Activated B cell treated with CpG ODN at 0.5 μM for 24 hours (primary cell): ENCODE data around the gene RAB4A. TPM values are rescaled to one million over a fixed set of nuclear protein-coding genes. Genes with fewer than 3 reads are reported as not detected.

Experiments used
- ATAC-seq: fragments of 200-7000 bp; cut with Tn5 transposase; one replicate; pipeline ENCODE4 v1.10.0; 2021; ENCODE audit warnings: low read depth, mild to moderate bottlenecking, moderate library complexity
- CTCF ChIA-PET: fragments of 350-600 bp; sonication (Branson Sonifier 250); formaldehyde crosslinking; loops from one replicate; lab custom pipeline; 2021; ENCODE audit warnings: antibody characterized with exemption; lab: Charles Lee
- POLR2A ChIA-PET: fragments of 350-600 bp; sonication (Branson Sonifier 250); formaldehyde crosslinking; loops from one replicate; lab custom pipeline; 2021; ENCODE audit warnings: antibody characterized with exemption; lab: Charles Lee
- DNase-seq: peaks from one replicate; pipeline ENCODE4 v3.0.0; 2022
- H3K27ac Mint-ChIP-seq: one replicate; pipeline ENCODE4 v1.8.0; 2020; ENCODE audit warnings: mixed read lengths
- H3K27me3 Mint-ChIP-seq: one replicate; pipeline ENCODE4 v1.8.0; 2021; ENCODE audit warnings: mixed read lengths
- H3K36me3 Mint-ChIP-seq: one replicate; pipeline ENCODE4 v1.8.0; 2021; ENCODE audit warnings: low read depth, mixed read lengths
- H3K4me1 Mint-ChIP-seq: one replicate; pipeline ENCODE4 v1.8.0; 2021; ENCODE audit warnings: mixed read lengths
- H3K4me3 Mint-ChIP-seq: one replicate; pipeline ENCODE4 v1.8.0; 2020; ENCODE audit warnings: mild to moderate bottlenecking, mixed read lengths
- H3K9me3 Mint-ChIP-seq: one replicate; pipeline ENCODE4 v1.8.0; 2020; ENCODE audit warnings: mixed read lengths
- CTCF ChIP-seq: fragments of 200-600 bp; IDR thresholded peaks from one replicate; pipeline ENCODE4 v1.8.0; 2022; ENCODE audit warnings: antibody characterized with exemption, mild to moderate bottlenecking
- intact Hi-C: fragments of 100-400 bp; cut with micrococcal nuclease; formaldehyde crosslinking; loops from one replicate; pipeline ENCODE4 v1.15.1; 2024
- total RNA-seq: library from RNA; stranded (reverse); gene quantifications from 2 replicates; pipeline ENCODE4 v1.2.3, GENCODE V29; 2022

RAB4A gene
- total RNA-seq, 1 donor from 2014 or later = 42.3 TPM

- Mint-ChIP-seq H3K27ac (no peak overlapping the region), H3K4me1 (peaks cover 30% of the 10 kb centered on the region), H3K36me3 (peaks cover 22% of the 10 kb centered on the region), H3K27me3 (no peaks in the 10 kb centered on the region), H3K4me3 (no peak overlapping the region), H3K9me3 (peaks cover 2% of the 10 kb centered on the region)
- intact Hi-C loops = no loop called here
- POLR2A ChIA-PET = interaction anchor here (0.5 kb wide), 1 partner anchor 1490 kb away, joined by 3 read pairs; no protein-coding TSS in a partner anchor
- no peak for TF ChIP-seq CTCF
- no peak for ATAC-seq
- DNase-seq = no peak
- CTCF ChIA-PET = no interaction called here
Measured at GRCh38 chr1:229280037-229280828, 9.3 kb downstream of the RAB4A start.

GRCh38 chr1:229280921-229281320 is 10.0 kb downstream of the RAB4A start:
- no peak for TF ChIP-seq CTCF
- Mint-ChIP-seq H3K27me3 (no peaks in the 10 kb centered on the region), H3K36me3 (peaks cover 22% of the 10 kb centered on the region), H3K4me1 (peaks cover 31% of the 10 kb centered on the region), H3K9me3 (peaks cover 2% of the 10 kb centered on the region), H3K27ac (no peak overlapping the region), H3K4me3 (no peak overlapping the region)
- CTCF ChIA-PET = no interaction called here
- DNase-seq = no peak
- no peak for ATAC-seq
- intact Hi-C loops = no loop called here
- POLR2A ChIA-PET = interaction anchor here (0.5 kb wide), 1 partner anchor 1489 kb away, joined by 3 read pairs; no protein-coding TSS in a partner anchor

DNA sequence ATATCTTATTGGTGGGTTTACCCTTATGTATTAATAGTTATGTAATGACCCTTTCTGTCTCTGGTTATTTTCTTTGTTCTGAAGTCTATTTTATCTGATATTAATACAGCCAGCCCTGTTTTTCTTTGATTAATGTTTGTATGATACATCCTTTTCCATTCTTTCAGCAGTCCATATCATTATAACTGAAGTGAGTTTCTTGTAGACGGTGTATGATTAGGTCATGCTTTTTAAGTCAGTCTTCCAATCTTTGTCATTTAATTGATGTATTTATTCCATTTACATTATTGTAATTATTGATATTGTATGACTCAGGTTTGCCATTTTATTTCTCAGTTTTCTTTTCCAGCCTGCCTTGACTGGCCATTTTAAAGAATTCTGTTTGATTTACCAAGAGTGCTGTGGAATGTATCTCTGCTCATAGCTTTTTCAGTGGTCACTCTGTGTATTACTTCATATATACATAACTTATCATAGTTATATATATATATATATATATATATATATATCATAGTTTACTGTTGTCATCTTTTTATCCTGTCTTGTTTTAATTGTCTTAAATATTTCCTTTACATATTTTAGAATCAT is 10.5 kb downstream of the RAB4A start:
- CTCF ChIA-PET = no interaction called here
- no peak overlapping the region for H3K4me3 Mint-ChIP-seq

GRCh38 chr1:229282295-229282823 is 11.4 kb downstream of the RAB4A start:
- intact Hi-C loops = no loop called here
- Mint-ChIP-seq H3K4me1 (peaks cover 32% of the 10 kb centered on the region), H3K27me3 (no peaks in the 10 kb centered on the region), H3K9me3 (peaks cover 2% of the 10 kb centered on the region), H3K27ac (no peak overlapping the region), H3K36me3 (peaks cover 28% of the 10 kb centered on the region), H3K4me3 (no peak overlapping the region)
- DNase-seq = no peak
- no peak for TF ChIP-seq CTCF
- POLR2A ChIA-PET = no interaction called here
- CTCF ChIA-PET = no interaction called here
- ATAC-seq = no peak

More for the DNA sequence above, 10.5 kb downstream of the RAB4A start:
- TF ChIP-seq CTCF = no peak
- Mint-ChIP-seq H3K36me3 (peaks cover 21% of the 10 kb centered on the region), H3K9me3 (peaks cover 2% of the 10 kb centered on the region), H3K27me3 (no peaks in the 10 kb centered on the region), H3K27ac (no peak overlapping the region), H3K4me1 (peaks cover 31% of the 10 kb centered on the region)
- ATAC-seq (no peak), DNase-seq (no peak)
- intact Hi-C loops = no loop called here
- POLR2A ChIA-PET = no interaction called here

GRCh38 chr1:229283183-229283611 is 12.3 kb downstream of the RAB4A start:
- Mint-ChIP-seq H3K36me3 (peaks cover 33% of the 10 kb centered on the region), H3K27me3 (no peaks in the 10 kb centered on the region), H3K4me3 (no peak overlapping the region), H3K9me3 (peaks cover 2% of the 10 kb centered on the region), H3K27ac (no peak overlapping the region), H3K4me1 (peaks cover 32% of the 10 kb centered on the region)
- ATAC-seq = no peak
- intact Hi-C loops = no loop called here
- no peak for DNase-seq
- no peak for TF ChIP-seq CTCF
- POLR2A ChIA-PET = no interaction called here
- CTCF ChIA-PET = no interaction called here
